HepG2 (cell line): ENCODE data around the gene FXYD6.

Experiments
- EZH2 ChIP-seq: conservative IDR thresholded peaks from 2 replicates; pipeline ENCODE4 v1.6.1; 2012; ENCODE audit warnings: mild to moderate bottlenecking, low read depth, low read length, moderate library complexity
- JUNB ChIP-seq: sonication (generic); formaldehyde crosslinking; IDR thresholded peaks from 2 replicates; pipeline ENCODE4 v1.8.0; 2022; ENCODE audit warnings: missing genetic modification reagents, mild to moderate bottlenecking, borderline replicate concordance
- SP2 ChIP-seq: sonication (generic); formaldehyde crosslinking; IDR thresholded peaks from 2 replicates; pipeline ENCODE4 v1.5.1; 2020; ENCODE audit warnings: mild to moderate bottlenecking, missing genetic modification reagents
- ZNF660 ChIP-seq: sonication (generic); formaldehyde crosslinking; IDR thresholded peaks from 2 replicates; pipeline ENCODE4 v1.5.1; 2020; ENCODE audit warnings: mild to moderate bottlenecking, low read depth, missing genetic modification reagents, borderline replicate concordance
- TF ChIP-seq, protein P1 (sequence below): sonication (generic); formaldehyde crosslinking; IDR thresholded peaks from 2 replicates; pipeline ENCODE4 v1.5.0; 2020; ENCODE audit warnings: mild to moderate bottlenecking, missing genetic modification reagents, moderate library complexity

- TF ChIP-seq SP2 (CRISPR knock-in tag) (no peak), ZNF660 (no peak), JUNB (no peak), EZH2 (no peak)
- TF ChIP-seq, protein P1, sequence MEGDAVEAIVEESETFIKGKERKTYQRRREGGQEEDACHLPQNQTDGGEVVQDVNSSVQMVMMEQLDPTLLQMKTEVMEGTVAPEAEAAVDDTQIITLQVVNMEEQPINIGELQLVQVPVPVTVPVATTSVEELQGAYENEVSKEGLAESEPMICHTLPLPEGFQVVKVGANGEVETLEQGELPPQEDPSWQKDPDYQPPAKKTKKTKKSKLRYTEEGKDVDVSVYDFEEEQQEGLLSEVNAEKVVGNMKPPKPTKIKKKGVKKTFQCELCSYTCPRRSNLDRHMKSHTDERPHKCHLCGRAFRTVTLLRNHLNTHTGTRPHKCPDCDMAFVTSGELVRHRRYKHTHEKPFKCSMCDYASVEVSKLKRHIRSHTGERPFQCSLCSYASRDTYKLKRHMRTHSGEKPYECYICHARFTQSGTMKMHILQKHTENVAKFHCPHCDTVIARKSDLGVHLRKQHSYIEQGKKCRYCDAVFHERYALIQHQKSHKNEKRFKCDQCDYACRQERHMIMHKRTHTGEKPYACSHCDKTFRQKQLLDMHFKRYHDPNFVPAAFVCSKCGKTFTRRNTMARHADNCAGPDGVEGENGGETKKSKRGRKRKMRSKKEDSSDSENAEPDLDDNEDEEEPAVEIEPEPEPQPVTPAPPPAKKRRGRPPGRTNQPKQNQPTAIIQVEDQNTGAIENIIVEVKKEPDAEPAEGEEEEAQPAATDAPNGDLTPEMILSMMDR (CRISPR knock-in tag), result no peak
Measured at GRCh38 chr11:117837070-117837776, 39.2 kb downstream of the FXYD6 start.
